Stimulated activated CD8-positive, alpha-beta memory T cell treated with anti-CD3 and anti-CD28 coated beads, Interleukin-7, amount 100 ng/mL, for 48 hours (primary cell): Measurements from ENCODE around the gene DUSP16.
"Not testable (repeated sequence)": the region's sequence is repeated elsewhere in the genome, so short reads cannot be mapped to it uniquely, and the experiment has no call there.

Experiments used
- DNase-seq, 2 donors: peaks; one replicate each; pipeline ENCODE4 v3.0.0-alpha.2; 2020; ENCODE audit warnings: low read depth in 1 of 2; ENCODE audit errors: extremely low read depth in 1 of 2

The DUSP16 gene

GRCh38 chr12:12585115-12585863 is 22.6 kb upstream of the DUSP16 start:
- DNase-seq, result no peak

GRCh38 chr12:12583510-12584178 is 21.0 kb upstream of the DUSP16 start:
- no peak for DNase-seq

GRCh38 chr12:12582895-12583303 is 20.2 kb upstream of the DUSP16 start:
- DNase-seq, result peak in 1 of 2 donors; percentile 61

- no peak for DNase-seq
Observed at GRCh38 chr12:12582193-12582881, 19.7 kb upstream of the DUSP16 start.

- not testable (repeated sequence) for DNase-seq
Observed at GRCh38 chr12:12580716-12581115, 18.1 kb upstream of the DUSP16 start.

- DNase-seq, result no peak
Observed at GRCh38 chr12:12577786-12578185, 15.1 kb upstream of the DUSP16 start.

GRCh38 chr12:12572659-12573058 is 10.0 kb upstream of the DUSP16 start:
- DNase-seq, result no peak

- not testable (repeated sequence) for DNase-seq
Observed at GRCh38 chr12:12565971-12566370, 3.3 kb upstream of the DUSP16 start.

GRCh38 chr12:12564911-12565310 is 2.2 kb upstream of the DUSP16 start:
- DNase-seq, result no peak

GRCh38 chr12:12563290-12563928 is 746 bp upstream of the DUSP16 start:
- DNase-seq, result no peak

- no peak for DNase-seq
Observed at GRCh38 chr12:12562016-12562483, 613 bp downstream of the DUSP16 start.

GRCh38 chr12:12561371-12562015 is 1.2 kb downstream of the DUSP16 start:
- no peak for DNase-seq

- DNase-seq, result no peak
Observed at GRCh38 chr12:12560587-12561370, 1.9 kb downstream of the DUSP16 start.

GRCh38 chr12:12559719-12560296 is 2.9 kb downstream of the DUSP16 start:
- DNase-seq, result no peak

- no peak for DNase-seq
Observed at GRCh38 chr12:12558291-12558690, 4.4 kb downstream of the DUSP16 start.

- DNase-seq, result no peak
Observed at GRCh38 chr12:12557733-12558132, 4.9 kb downstream of the DUSP16 start.

- DNase-seq, result no peak
Observed at GRCh38 chr12:12555656-12556055, 7.0 kb downstream of the DUSP16 start.

- DNase-seq, result no peak
Observed at GRCh38 chr12:12553208-12553785, 9.4 kb downstream of the DUSP16 start.

GRCh38 chr12:12551115-12551514 is 11.5 kb downstream of the DUSP16 start:
- no peak for DNase-seq
